Activated T-helper 9 cell treated with anti-CD3 and anti-CD28 coated beads, Interleukin-2, amount 50 U/mL, for 16 hours (primary cell): ENCODE data around the gene RPL19.
A peak's percentile ranks its signal among the peaks of the same experiment; 100 is the strongest.
"Not testable (repeated sequence)": the region's sequence is repeated elsewhere in the genome, so short reads cannot be mapped to it uniquely, and the experiment has no call there.

Experiments used
- DNase-seq: peaks from one replicate; pipeline ENCODE4 v3.0.0-alpha.2; 2020; ENCODE audit warnings: low read depth

Gene RPL19

GRCh38 chr17:39244600-39245570 lies 44.8 kb downstream of the RPL19 start:
- peak; percentile 76 for DNase-seq

- DNase-seq, result no peak
These were observed 46.2 kb downstream of the RPL19 start for GRCh38 chr17:39246274-39246673.

GRCh38 chr17:39250076-39250475 lies 50.0 kb downstream of the RPL19 start:
- not testable (repeated sequence) for DNase-seq

- DNase-seq, result no peak
These were observed 51.9 kb downstream of the RPL19 start for GRCh38 chr17:39251997-39252396.

GRCh38 chr17:39252788-39253460 lies 52.8 kb downstream of the RPL19 start:
- DNase-seq, result no peak
